Measurements from ENCODE around the gene BAD. TPM values are rescaled to one million over a fixed set of nuclear protein-coding genes. Genes with fewer than 3 reads are reported as not detected.
A peak's percentile ranks its signal among the peaks of the same experiment; 100 is the strongest.
"Not testable (repeated sequence)": the region's sequence is repeated elsewhere in the genome, so short reads cannot be mapped to it uniquely, and the experiment has no call there.

BAD gene
- 18.7 and 19.3 TPM in 2 replicates for total RNA-seq (2014; rRNA removed; shearing (Covaris generic))
- 23.2 and 30.8 TPM in 2 replicates for polyA plus RNA-seq (2015; cell fraction: cytosol; rRNA removed)
- 2.2 and 7.1 TPM in 2 replicates for polyA plus RNA-seq (2015; cell fraction: nucleus; rRNA removed)

DNA sequence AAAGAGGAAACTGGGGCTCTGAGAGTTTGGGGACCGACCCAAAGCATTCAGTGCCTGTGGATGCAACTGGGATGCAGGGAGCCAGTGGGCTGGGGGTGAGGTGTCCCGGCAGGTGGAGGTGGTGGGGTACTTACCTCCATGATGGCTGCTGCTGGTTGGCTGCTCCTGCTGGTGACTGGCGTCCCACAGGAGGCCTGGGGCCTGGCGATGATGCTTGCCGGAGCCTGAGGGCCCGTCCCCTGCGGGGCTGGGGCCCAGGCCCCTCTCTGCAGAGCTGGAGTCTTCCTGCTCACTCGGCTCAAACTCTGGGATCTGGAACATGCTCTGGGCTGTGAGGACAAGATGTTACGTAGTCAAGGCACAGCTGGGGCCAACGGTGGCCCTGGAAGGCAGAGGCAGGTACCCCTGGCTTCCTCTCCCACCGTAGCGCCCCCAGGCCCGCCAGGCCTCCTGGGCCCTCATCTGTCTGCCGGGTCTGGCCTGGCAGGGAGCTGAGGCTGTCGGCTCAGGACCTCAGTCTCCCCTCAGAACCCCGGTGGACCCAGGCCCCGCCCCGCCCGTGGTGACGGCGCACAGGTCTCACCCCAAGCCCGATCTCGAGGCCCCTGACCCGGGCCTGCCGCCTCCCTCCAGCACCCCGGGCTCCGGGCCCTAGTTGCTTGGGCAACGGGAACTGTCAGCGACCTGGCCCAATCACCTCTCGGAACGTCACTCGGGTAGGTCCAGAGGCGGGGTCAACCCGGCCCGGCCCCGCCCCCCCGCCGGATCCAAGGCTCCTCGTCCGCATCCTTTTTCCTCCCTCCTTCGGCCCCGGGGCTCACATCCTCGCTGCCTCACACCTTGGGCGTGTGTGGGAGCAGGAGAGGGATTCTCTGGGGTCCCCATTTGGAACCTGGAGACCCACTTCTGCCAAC lies at the start of gene BAD:
Gene BAD (minus strand): TSS at position 618 of the 914 bp plus-strand sequence. CDS start 297 bp downstream, at position 321.
- in situ Hi-C loops (cut with HindIII; ENCODE audit: low pct_unique_long_range_greater_than_20kb, low sequenced_read_pairs), result no loop called here
- DNase-seq (ENCODE audit: low read depth, low spot score), result peak; percentile 87

DNA sequence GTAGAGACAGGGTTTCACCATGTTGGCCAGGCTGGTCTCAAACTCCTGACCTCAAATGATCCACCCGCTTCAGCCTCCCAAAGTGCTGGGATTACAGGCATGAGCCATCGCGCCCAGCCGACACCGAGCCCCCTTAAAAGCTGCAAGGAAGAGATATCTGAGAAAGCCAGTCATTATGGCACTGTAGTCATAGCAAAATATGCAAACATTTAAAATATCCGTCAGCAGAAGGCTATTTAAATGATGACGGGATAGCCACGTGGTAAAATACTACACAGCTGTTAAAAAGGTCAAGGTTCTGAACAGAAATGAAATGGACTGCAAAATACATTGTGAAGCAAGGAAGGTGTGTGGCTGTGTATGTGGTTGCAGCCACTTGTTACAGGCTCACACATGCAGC lies 49.1 kb upstream of the BAD start:
- in situ Hi-C loops (cut with HindIII; ENCODE audit: low pct_unique_long_range_greater_than_20kb, low sequenced_read_pairs), result no loop called here

DNA sequence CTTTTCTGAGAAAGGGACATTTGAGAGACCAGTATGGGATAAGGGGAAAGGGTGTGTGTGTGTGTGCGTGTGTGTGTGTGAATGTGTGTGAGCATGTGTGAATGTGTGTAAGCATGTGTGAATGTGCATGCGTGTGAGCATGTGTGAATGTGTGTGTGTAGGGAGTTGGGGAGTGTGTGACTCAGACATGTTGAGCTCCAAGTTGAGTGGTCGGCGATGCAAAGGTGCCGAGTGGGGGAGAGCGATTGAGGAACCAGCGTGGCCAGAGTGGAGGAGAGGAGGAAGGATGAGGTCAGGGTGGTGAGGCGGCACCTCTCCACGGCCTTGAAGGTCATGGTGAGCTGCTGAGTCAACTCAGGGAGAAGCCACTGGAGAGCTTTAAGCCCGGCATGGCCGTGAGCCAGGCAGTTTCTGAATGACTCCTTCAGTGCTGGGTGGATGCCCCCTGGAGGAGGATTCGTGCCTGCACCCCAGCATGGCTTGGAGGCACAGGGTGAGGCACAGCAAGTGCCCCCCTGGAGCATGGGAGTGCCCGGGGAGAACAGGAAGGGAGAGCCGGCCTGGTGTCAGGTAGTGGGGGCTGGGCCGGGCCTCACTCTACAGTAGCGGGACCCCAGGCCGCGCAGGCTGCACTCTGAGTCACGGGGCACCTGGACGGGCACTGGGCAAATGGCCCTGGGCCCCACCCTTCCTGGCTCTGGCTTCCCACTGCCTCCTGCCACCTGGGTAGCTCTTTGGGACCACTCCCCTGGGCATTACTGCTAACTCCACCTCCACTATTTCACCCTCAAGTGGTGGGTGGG lies 47.3 kb upstream of the BAD start:
- in situ Hi-C loops (cut with HindIII; ENCODE audit: low pct_unique_long_range_greater_than_20kb, low sequenced_read_pairs), result no loop called here
- DNase-seq (ENCODE audit: low read depth, low spot score), result peak; percentile 75

More for the DNA sequence above, 49.1 kb upstream of the BAD start:
- no peak for DNase-seq (ENCODE audit: low read depth, low spot score)

DNA sequence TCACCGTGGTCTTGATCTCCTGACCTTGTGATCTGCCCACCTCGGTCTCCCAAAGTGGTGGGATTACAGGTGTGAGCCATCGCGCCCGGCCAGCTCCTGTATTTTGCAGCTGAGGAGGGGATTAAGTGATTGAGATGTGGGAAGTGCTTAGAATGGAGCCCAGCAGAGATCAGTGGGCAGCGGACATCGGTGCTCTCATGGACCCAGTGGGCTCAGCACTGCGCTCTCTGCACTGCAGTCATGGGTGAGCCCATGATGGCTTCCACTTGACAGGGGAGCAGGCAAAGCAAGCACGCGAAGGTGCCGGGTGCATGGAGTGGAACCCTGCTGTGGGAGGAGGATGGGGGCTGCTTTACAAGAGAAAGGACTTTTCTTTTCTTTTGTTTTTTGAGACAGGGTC lies 46.4 kb upstream of the BAD start:
- DNase-seq (ENCODE audit: low read depth, low spot score), result no peak
- in situ Hi-C loops (cut with HindIII; ENCODE audit: low pct_unique_long_range_greater_than_20kb, low sequenced_read_pairs), result no loop called here

DNA sequence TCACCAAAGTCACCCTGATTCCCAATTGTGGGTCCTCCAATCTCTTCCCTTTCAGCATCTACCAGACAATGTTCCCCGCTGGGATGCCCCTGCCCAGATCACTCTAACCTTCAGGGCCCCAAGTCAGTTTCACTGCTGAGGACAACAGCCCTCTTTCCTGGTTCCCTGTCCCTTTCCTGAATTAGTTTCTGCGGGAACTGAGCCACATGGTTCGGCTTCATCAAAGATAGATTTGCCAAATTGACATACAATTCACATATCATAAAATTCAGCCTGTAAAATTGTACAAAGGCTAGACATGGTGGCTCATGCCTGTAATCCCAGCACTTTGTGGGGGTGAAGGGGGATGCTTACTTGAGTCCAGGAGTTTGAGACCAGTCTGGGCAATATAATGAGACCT lies 43.5 kb upstream of the BAD start:
- DNase-seq (ENCODE audit: low read depth, low spot score), result no peak
- in situ Hi-C loops (cut with HindIII; ENCODE audit: low pct_unique_long_range_greater_than_20kb, low sequenced_read_pairs), result no loop called here

DNA sequence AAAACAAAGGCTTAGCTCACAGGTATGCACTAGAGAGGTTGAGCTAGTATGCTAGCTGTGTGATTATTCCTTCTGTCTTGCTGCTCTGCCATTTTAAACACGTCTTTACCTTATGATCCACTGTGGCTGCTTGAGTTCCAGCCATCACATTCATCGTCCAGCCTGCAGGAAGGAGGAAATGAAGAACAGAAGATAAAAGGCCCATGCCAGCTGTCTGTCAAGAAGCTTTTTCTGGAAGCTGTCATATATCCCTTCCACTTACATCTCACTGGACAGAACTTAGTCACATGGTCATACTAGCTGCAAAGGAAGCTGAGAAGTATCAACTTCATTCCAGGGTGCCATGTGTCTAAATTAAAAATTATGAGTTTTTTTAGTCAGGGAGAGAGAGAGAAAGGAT lies 42.9 kb upstream of the BAD start:
- DNase-seq (ENCODE audit: low read depth, low spot score), result no peak
- in situ Hi-C loops (cut with HindIII; ENCODE audit: low pct_unique_long_range_greater_than_20kb, low sequenced_read_pairs), result no loop called here

DNA sequence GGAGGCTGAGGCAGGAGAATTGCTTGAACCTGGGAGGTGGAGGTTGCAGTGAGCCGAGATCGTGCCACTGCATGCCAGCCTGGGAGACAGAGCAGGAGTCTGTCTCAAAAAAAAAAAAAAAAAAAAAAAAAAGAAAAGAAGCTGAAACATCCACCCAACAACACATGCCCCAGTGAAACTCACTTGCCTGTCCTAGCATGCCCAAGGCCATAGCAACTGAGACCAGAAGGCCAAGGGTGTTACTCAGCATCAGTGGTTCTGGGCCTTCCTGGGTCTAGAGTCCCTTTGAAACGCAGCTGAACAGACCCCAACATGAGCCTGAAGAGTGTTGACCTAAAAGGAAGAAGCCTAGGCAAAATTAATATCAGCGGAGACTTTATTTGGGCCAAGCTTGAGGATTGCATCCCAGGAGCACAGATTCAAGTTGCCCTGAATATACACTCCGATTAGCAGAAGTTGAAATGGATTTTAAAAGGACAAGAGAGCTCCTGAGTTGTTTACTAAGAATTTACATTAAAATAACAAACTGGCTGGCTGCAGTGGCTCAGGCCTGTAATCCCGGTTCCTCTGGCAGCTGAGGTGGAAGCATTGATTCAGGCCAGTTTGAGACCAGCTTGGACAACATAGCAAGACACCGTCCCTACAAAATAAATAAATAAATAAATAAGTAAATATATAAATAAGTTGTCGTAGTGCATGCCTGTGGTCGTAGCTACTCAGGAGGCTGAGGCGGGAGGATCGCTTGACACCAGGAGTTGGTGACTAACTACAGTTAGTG lies 40.4 kb upstream of the BAD start:
- in situ Hi-C loops (cut with HindIII; ENCODE audit: low pct_unique_long_range_greater_than_20kb, low sequenced_read_pairs), result no loop called here
- DNase-seq (ENCODE audit: low read depth, low spot score), result no peak

DNA sequence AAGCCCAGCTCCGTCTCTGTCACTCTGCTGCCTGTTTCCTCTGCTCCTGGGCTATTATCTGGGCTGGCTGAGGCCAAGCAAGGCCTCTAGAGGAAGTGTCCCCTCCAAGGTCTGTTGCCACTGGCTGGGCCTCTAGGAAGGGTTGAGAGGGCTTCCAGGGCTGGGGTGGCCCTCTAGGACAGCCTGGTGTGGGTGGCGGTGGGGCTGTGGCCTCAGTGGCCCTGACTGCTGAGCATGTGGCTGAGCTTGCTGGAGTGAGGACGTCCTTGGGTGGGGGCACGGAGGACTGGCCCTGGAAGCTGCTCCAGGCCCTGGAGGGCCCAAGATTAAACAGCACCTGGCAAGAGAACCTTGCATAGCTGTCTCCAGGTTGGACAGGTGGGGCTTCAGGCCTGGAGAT lies 39.5 kb upstream of the BAD start:
- in situ Hi-C loops (cut with HindIII; ENCODE audit: low pct_unique_long_range_greater_than_20kb, low sequenced_read_pairs); DNase-seq (ENCODE audit: low read depth, low spot score): not testable (repeated sequence)

DNA sequence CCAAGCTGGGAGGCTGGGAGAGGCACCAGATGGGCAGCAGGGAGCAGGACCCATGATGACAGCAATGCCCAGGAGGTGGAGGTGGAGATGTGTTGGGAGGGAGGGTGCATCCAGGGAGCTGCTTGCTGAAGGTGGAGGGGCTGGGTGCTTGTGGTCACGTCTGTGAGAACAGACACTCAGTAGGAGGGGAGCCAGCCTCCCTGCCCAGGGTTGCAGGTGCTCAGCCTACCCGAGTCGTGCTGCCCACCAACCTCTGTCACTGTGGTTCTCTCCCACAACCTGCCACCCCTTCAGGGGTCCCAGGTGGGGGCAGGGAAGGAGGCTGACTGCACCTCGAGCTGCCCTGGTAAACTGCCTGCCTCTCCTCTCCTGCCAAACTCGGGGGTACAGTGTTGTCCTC lies 38.9 kb upstream of the BAD start:
- in situ Hi-C loops (cut with HindIII; ENCODE audit: low pct_unique_long_range_greater_than_20kb, low sequenced_read_pairs), result no loop called here
- DNase-seq (ENCODE audit: low read depth, low spot score), result no peak

DNA sequence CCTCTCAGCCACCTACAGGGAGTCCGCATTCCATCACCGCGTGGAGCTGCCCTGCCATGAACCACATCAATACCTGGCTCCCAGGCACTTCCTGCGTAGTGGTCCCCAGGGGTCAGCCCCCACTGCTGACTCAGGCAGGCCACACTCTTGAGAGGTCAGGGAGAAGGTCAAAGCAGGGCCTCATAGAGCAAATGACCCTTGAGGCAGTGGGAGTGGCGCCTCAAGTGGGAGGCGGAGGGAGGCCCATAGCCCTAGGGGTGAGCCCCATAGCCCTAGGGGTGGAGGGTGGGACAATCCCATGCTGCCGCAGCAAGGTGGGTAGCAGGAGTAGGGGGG lies 38.4 kb upstream of the BAD start:
- DNase-seq (ENCODE audit: low read depth, low spot score), result no peak
- in situ Hi-C loops (cut with HindIII; ENCODE audit: low pct_unique_long_range_greater_than_20kb, low sequenced_read_pairs), result no loop called here

DNA sequence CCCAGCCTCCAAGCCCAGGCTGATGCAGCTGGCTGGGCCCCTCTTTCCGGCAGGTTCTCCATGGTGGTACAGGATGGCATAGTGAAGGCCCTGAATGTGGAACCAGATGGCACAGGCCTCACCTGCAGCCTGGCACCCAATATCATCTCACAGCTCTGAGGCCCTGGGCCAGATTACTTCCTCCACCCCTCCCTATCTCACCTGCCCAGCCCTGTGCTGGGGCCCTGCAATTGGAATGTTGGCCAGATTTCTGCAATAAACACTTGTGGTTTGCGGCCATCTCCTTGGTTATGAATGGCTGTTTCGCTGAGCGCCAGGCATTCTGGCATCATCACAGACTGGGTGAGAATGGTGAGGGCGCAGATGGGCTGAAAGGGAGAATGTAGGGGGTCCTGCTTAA lies 37.1 kb upstream of the BAD start:
- in situ Hi-C loops (cut with HindIII; ENCODE audit: low pct_unique_long_range_greater_than_20kb, low sequenced_read_pairs), result no loop called here
- DNase-seq (ENCODE audit: low read depth, low spot score), result no peak

DNA sequence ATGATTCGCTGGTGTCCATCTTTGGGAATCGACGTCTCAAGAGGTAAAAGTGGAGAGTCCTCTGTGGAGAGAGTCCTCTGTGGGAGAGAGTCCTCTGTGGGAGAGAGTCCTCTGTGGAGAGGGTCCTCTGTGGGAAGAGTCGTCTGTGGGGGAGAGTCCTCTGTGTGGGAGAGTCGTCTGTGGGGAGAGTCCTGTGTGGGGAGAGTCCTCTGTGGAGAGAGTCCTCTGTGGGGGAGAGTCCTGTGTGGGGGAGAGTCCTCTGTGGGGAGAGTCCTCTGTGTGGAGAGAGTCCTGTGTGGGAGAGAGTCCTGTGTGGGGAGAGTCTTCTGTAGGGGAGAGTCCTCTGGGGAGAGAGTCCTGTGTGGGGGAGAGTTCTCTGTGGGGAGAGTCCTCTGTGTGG lies 36.6 kb upstream of the BAD start:
- DNase-seq (ENCODE audit: low read depth, low spot score), result no peak
- in situ Hi-C loops (cut with HindIII; ENCODE audit: low pct_unique_long_range_greater_than_20kb, low sequenced_read_pairs), result no loop called here

DNA sequence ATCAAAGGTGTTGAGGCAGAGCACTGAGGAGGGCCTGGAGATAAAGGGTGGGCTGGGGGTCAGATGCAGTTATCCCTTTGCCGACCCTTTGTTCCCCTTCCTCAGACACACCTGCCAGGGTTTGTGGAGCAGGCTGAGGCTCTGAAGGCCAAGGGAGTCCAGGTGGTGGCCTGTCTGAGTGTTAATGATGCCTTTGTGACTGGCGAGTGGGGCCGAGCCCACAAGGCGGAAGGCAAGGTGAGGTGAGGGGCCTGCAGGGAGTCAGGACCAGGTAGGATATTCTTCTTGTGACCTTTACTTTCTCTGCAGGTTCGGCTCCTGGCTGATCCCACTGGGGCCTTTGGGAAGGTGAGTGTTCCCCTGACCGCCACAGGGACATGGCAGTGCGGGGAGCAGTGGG lies 36.1 kb upstream of the BAD start:
- DNase-seq (ENCODE audit: low read depth, low spot score), result no peak
- in situ Hi-C loops (cut with HindIII; ENCODE audit: low pct_unique_long_range_greater_than_20kb, low sequenced_read_pairs), result no loop called here

DNA sequence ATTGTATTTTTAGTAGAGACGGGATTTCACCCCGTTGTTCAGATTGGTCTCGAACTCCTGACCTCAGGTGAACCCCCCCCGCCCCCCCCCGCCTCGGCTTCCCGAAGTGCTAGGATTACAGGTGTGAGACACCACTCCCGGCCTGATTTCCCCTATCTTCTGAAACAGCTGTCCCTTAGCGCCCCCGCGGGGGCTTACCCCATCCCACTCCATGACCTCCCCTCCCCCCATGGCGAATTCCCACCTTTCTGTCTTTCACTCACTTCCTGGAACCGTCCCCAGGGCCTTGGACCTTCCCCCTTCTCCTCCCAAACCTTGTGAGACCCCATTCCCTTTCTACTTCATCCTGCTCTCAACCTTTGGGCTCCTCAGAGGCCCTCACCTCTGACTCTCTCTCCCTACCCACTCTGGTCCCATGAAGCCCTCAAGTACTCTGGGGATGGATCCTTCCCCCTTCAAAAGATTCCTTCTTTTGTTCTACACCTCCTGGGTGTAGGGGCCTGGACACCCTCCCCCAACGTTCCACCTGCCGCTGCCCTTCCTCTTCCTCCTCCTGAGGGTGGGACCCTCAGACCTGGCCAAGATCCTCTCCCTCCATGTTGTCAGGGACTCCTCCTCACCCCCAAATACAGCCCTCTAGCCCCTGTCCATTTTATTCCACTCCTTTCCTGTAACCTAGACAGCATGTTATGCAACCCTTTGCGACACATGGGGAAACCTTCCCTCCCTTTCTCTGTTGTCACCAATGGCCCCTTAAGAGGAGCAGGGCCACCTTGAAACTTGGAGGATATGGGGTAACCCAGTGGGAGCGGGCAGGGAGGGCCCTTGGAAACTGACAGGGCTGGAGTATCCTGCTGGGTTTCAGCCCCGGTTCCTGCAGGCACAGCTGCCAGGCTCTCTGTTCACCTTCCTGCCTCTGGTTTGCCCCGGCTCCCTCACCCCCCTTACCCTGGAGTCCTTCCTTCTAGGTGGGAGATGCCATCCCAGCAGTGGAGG lies 34.6 kb upstream of the BAD start:
- in situ Hi-C loops (cut with HindIII; ENCODE audit: low pct_unique_long_range_greater_than_20kb, low sequenced_read_pairs), result no loop called here
- DNase-seq (ENCODE audit: low read depth, low spot score), result no peak

DNA sequence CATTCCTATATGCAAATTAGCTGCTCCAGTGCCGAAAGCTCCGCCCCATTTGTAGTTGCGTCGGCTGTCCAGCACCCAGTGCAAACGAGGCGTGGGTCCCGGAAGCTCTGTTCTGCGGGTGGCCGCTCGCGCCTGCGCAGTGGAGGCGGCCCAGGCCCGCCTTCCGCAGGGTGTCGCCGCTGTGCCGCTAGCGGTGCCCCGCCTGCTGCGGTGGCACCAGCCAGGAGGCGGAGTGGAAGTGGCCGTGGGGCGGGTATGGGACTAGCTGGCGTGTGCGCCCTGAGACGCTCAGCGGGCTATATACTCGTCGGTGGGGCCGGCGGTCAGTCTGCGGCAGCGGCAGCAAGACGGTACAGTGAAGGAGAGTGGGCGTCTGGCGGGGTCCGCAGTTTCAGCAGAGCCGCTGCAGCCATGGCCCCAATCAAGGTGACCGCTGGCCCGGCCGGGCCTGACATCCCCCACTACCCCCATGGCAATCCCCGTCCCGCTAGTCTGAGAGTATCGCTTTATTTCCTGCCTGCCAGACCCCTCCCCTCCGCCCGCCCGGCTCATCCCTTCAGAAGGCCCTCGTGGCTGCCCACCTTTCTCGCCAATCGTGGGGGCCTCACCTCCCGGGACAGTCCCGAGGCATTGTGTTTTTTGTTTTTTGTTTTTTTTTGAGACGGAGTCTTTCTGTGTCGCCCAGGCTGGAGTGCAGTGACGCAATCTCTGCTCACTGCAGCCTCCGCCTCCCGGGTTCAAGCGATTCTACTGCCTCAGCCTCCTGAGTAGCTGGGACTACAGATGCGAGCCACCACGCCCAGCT lies 33.7 kb upstream of the BAD start, which contains the start of gene PRDX5:
Gene PRDX5 (plus strand): TSS at position 161 of the 805 bp plus-strand sequence. CDS start 95 bp downstream, at position 256.
- peak; percentile 94 for DNase-seq (ENCODE audit: low read depth, low spot score)
- in situ Hi-C loops (cut with HindIII; ENCODE audit: low pct_unique_long_range_greater_than_20kb, low sequenced_read_pairs), result no loop called here

All from SK-MEL-5 (cell line).